Ishikawa (cell line): ENCODE results near the gene PKP4.

ENCODE experiments used
- CREB1 ChIP-seq: IDR thresholded peaks from 2 replicates; pipeline ENCODE4 v1.6.1; 2012; ENCODE audit warnings: low read depth
- EGR1 ChIP-seq: IDR thresholded peaks from 2 replicates; pipeline ENCODE4 v1.6.1; 2012
- EP300 ChIP-seq: IDR thresholded peaks from 2 replicates; pipeline ENCODE4 v1.6.1; 2012; ENCODE audit warnings: borderline replicate concordance
- FOXM1 ChIP-seq: IDR thresholded peaks from 2 replicates; pipeline ENCODE4 v1.6.1; 2012; ENCODE audit warnings: low read depth, borderline replicate concordance
- MAX ChIP-seq: IDR thresholded peaks from 2 replicates; pipeline ENCODE4 v1.6.1; 2012
- REST ChIP-seq: IDR thresholded peaks from 2 replicates; pipeline ENCODE4 v1.6.1; 2012; ENCODE audit warnings: low read depth, mild to moderate bottlenecking
- USF1 ChIP-seq: IDR thresholded peaks from 2 replicates; pipeline ENCODE4 v1.6.1; 2012
- YY1 ChIP-seq: IDR thresholded peaks from 2 replicates; pipeline ENCODE4 v1.6.1; 2012; ENCODE audit warnings: low read depth
- ZBTB7A ChIP-seq: IDR thresholded peaks from 2 replicates; pipeline ENCODE4 v1.6.1; 2012; ENCODE audit warnings: low read depth

GRCh38 chr2:158655628-158656027 lies 198.9 kb downstream of the PKP4 start:
- TF ChIP-seq ZBTB7A (no peak), CREB1 (no peak), FOXM1 (no peak), MAX (no peak), REST (no peak), EP300 (no peak), USF1 (no peak), YY1 (no peak), EGR1 (no peak)
